ENCODE data around the gene HDHD5.

Gene HDHD5

GRCh38 chr22:17158568-17159503 lies at the start of gene HDHD5:
Gene HDHD5 (minus strand): TSS chr22:17159277. CDS start chr22:17159251, 26 bp downstream.
- peak; percentile 91 for DNase-seq (ENCODE audit: low spot score)

- DNase-seq (ENCODE audit: low spot score): no peak
Measured at GRCh38 chr22:17205432-17205831, 46.4 kb upstream of the HDHD5 start.

- peak; percentile 69 for DNase-seq (ENCODE audit: low spot score)
Measured at GRCh38 chr22:17201285-17201945, 42.3 kb upstream of the HDHD5 start.

- no peak for DNase-seq (ENCODE audit: low spot score)
Measured at GRCh38 chr22:17199003-17199731, 40.1 kb upstream of the HDHD5 start.

GRCh38 chr22:17198170-17199002 lies 39.3 kb upstream of the HDHD5 start:
- DNase-seq (ENCODE audit: low spot score): no peak

GRCh38 chr22:17194213-17194612 lies 35.1 kb upstream of the HDHD5 start:
- no peak for DNase-seq (ENCODE audit: low spot score)

- no peak for DNase-seq (ENCODE audit: low spot score)
Measured at GRCh38 chr22:17192186-17192585, 33.1 kb upstream of the HDHD5 start.

- no peak for DNase-seq (ENCODE audit: low spot score)
Measured at GRCh38 chr22:17191163-17191784, 32.2 kb upstream of the HDHD5 start.

GRCh38 chr22:17190702-17191101 lies 31.6 kb upstream of the HDHD5 start:
- no peak for DNase-seq (ENCODE audit: low spot score)

GRCh38 chr22:17176715-17177114 lies 17.6 kb upstream of the HDHD5 start:
- no peak for DNase-seq (ENCODE audit: low spot score)

GRCh38 chr22:17172029-17172833 lies 13.2 kb upstream of the HDHD5 start:
- peak; percentile 55 for DNase-seq (ENCODE audit: low spot score)

- peak; percentile 96 for DNase-seq (ENCODE audit: low spot score)
Measured at GRCh38 chr22:17171153-17172028, 12.3 kb upstream of the HDHD5 start.

GRCh38 chr22:17167486-17167885 lies 8.4 kb upstream of the HDHD5 start:
- DNase-seq (ENCODE audit: low spot score): no peak

- DNase-seq (ENCODE audit: low spot score): peak; percentile 50
Measured at GRCh38 chr22:17164392-17165024, 5.4 kb upstream of the HDHD5 start.

GRCh38 chr22:17162731-17163130 lies 3.7 kb upstream of the HDHD5 start:
- no peak for DNase-seq (ENCODE audit: low spot score)

- DNase-seq (ENCODE audit: low spot score): no peak
Measured at GRCh38 chr22:17161991-17162390, 2.9 kb upstream of the HDHD5 start.

GRCh38 chr22:17159504-17159951 lies 451 bp upstream of the HDHD5 start:
- peak; percentile 52 for DNase-seq (ENCODE audit: low spot score)

GRCh38 chr22:17158176-17158567 lies 905 bp downstream of the HDHD5 start:
- no peak for DNase-seq (ENCODE audit: low spot score)

GRCh38 chr22:17157714-17158113 lies 1.4 kb downstream of the HDHD5 start:
- no peak for DNase-seq (ENCODE audit: low spot score)
